Measurements from ENCODE around the gene MVD. TPM values are rescaled to one million over a fixed set of nuclear protein-coding genes. Genes with fewer than 3 reads are reported as not detected.
A peak's percentile ranks its signal among the peaks of the same experiment; 100 is the strongest.

MVD gene
- total and polyA plus RNA-seq, 2 of the 13 experiments (the other 11 are each of a cell fraction or from before 2014, with no cell fraction given), result 28.1 to 187 TPM

DNA sequence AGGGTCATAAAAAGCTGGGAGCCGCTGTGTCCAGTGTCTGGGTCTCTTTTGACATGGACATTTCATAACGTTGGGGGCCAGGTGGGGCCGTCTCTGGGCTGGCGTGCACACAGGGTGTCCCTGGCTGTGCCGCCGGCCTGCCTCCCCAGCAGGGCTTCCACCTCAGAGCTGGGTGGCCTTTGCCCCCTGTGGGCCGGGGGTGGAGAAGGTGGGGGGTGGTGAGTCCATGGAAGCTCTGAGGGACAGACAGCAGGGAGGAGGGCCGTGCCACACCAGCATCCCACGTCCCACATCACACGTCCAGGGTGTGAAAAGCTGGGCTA lies 24.3 kb upstream of the MVD start (continued):
- TF ChIP-seq, protein P1, sequence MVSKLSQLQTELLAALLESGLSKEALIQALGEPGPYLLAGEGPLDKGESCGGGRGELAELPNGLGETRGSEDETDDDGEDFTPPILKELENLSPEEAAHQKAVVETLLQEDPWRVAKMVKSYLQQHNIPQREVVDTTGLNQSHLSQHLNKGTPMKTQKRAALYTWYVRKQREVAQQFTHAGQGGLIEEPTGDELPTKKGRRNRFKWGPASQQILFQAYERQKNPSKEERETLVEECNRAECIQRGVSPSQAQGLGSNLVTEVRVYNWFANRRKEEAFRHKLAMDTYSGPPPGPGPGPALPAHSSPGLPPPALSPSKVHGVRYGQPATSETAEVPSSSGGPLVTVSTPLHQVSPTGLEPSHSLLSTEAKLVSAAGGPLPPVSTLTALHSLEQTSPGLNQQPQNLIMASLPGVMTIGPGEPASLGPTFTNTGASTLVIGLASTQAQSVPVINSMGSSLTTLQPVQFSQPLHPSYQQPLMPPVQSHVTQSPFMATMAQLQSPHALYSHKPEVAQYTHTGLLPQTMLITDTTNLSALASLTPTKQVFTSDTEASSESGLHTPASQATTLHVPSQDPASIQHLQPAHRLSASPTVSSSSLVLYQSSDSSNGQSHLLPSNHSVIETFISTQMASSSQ (IDR thresholded peaks at IDR 0.05; ENCODE audit: low read depth), result no peak
- TF ChIP-seq, protein P1 (CRISPR knock-in tag; IDR thresholded peaks at IDR 0.05; ENCODE audit: borderline replicate concordance), result 0 out of 2 replicates have a peak, but pooled peaks have one; percentile 10
- TF ChIP-seq ZNF292 (CRISPR knock-in tag; IDR thresholded peaks at IDR 0.05; ENCODE audit: borderline replicate concordance, low read depth) (peak; percentile 58; the same call in 1 of the 2 replicates), ZNF792 (CRISPR knock-in tag; IDR thresholded peaks at IDR 0.05) (no peak), REXO4 (CRISPR knock-in tag; IDR thresholded peaks at IDR 0.05; ENCODE audit: borderline replicate concordance) (0 out of 2 replicates have a peak, but pooled peaks have one; percentile 47), SMARCC2 (IDR thresholded peaks at IDR 0.05) (no peak), NFYC (CRISPR knock-in tag; IDR thresholded peaks at IDR 0.05) (no peak), SAFB2 (CRISPR knock-in tag; IDR thresholded peaks at IDR 0.05; ENCODE audit: borderline replicate concordance, low read depth) (peak; percentile 1; the same call in 1 of the 2 replicates), ZNF83 (CRISPR knock-in tag; IDR thresholded peaks at IDR 0.05; ENCODE audit: borderline replicate concordance) (no peak), ARNTL (CRISPR knock-in tag; IDR thresholded peaks at IDR 0.05) (peak; percentile 37)
- TF ChIP-seq, protein P2, sequence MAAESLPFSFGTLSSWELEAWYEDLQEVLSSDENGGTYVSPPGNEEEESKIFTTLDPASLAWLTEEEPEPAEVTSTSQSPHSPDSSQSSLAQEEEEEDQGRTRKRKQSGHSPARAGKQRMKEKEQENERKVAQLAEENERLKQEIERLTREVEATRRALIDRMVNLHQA (CRISPR knock-in tag; IDR thresholded peaks at IDR 0.05), result no peak
- TF ChIP-seq, protein P3, sequence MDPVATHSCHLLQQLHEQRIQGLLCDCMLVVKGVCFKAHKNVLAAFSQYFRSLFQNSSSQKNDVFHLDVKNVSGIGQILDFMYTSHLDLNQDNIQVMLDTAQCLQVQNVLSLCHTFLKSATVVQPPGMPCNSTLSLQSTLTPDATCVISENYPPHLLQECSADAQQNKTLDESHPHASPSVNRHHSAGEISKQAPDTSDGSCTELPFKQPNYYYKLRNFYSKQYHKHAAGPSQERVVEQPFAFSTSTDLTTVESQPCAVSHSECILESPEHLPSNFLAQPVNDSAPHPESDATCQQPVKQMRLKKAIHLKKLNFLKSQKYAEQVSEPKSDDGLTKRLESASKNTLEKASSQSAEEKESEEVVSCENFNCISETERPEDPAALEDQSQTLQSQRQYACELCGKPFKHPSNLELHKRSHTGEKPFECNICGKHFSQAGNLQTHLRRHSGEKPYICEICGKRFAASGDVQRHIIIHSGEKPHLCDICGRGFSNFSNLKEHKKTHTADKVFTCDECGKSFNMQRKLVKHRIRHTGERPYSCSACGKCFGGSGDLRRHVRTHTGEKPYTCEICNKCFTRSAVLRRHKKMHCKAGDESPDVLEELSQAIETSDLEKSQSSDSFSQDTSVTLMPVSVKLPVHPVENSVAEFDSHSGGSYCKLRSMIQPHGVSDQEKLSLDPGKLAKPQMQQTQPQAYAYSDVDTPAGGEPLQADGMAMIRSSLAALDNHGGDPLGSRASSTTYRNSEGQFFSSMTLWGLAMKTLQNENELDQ (CRISPR knock-in tag; IDR thresholded peaks at IDR 0.05; ENCODE audit: borderline replicate concordance), result no peak
- TF ChIP-seq, protein P4, sequence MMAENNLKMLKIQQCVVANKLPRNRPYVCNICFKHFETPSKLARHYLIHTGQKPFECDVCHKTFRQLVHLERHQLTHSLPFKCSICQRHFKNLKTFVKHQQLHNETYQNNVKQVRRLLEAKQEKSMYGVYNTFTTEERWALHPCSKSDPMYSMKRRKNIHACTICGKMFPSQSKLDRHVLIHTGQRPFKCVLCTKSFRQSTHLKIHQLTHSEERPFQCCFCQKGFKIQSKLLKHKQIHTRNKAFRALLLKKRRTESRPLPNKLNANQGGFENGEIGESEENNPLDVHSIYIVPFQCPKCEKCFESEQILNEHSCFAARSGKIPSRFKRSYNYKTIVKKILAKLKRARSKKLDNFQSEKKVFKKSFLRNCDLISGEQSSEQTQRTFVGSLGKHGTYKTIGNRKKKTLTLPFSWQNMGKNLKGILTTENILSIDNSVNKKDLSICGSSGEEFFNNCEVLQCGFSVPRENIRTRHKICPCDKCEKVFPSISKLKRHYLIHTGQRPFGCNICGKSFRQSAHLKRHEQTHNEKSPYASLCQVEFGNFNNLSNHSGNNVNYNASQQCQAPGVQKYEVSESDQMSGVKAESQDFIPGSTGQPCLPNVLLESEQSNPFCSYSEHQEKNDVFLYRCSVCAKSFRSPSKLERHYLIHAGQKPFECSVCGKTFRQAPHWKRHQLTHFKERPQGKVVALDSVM (CRISPR knock-in tag; IDR thresholded peaks at IDR 0.05), result no peak
- TF ChIP-seq, protein P5, sequence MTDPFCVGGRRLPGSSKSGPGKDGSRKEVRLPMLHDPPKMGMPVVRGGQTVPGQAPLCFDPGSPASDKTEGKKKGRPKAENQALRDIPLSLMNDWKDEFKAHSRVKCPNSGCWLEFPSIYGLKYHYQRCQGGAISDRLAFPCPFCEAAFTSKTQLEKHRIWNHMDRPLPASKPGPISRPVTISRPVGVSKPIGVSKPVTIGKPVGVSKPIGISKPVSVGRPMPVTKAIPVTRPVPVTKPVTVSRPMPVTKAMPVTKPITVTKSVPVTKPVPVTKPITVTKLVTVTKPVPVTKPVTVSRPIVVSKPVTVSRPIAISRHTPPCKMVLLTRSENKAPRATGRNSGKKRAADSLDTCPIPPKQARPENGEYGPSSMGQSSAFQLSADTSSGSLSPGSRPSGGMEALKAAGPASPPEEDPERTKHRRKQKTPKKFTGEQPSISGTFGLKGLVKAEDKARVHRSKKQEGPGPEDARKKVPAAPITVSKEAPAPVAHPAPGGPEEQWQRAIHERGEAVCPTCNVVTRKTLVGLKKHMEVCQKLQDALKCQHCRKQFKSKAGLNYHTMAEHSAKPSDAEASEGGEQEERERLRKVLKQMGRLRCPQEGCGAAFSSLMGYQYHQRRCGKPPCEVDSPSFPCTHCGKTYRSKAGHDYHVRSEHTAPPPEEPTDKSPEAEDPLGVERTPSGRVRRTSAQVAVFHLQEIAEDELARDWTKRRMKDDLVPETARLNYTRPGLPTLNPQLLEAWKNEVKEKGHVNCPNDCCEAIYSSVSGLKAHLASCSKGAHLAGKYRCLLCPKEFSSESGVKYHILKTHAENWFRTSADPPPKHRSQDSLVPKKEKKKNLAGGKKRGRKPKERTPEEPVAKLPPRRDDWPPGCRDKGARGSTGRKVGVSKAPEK (CRISPR knock-in tag; IDR thresholded peaks at IDR 0.05; ENCODE audit: borderline replicate concordance), result 0 out of 2 replicates have a peak, but pooled peaks have one; percentile 24
- TF ChIP-seq, protein P6, sequence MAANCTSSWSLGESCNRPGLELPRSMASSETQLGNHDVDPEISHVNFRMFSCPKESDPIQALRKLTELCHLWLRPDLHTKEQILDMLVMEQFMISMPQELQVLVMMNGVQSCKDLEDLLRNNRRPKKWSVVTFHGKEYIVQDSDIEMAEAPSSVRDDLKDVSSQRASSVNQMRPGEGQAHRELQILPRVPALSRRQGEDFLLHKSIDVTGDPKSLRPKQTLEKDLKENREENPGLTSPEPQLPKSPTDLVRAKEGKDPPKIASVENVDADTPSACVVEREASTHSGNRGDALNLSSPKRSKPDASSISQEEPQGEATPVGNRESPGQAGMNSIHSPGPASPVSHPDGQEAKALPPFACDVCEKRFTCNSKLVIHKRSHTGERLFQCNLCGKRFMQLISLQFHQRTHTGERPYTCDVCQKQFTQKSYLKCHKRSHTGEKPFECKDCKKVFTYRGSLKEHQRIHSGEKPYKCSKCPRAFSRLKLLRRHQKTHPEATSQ (CRISPR knock-in tag; IDR thresholded peaks at IDR 0.05; ENCODE audit: borderline replicate concordance), result no peak

Measured in HepG2 (cell line).